SKM-1 treated with dmso at 0.1 percent for 144 hours (cell line): ENCODE measurements around the gene MAPKAPK2.

Experiments used
- DNase-seq: peaks from one replicate; lab custom pipeline; 2025; ENCODE audit not compliant: unreplicated experiment; lab: John Stamatoyannopoulos, UW

MAPKAPK2 gene

DNA sequence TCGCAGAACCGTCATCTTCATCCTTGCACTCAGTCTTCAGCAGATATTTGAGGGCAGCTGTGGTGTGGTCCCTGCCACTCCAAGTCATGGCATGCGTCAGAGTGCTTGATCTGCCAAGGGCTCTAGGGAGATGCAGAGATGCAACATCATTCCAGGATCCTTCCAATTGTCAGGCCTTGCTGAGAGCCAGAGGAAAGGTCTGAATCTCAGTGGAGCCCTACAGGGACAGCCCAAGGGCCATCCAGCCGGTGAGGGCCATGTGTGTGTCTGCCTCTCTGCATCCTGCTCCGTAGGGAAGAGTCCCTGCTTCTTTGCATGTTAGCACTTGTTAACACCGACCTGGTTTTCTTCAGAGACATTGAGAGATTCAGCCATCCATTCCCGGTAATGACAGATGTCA lies 17.6 kb downstream of the MAPKAPK2 start:
- DNase-seq = no peak

GRCh38 chr1:206702803-206703202 lies 18.1 kb downstream of the MAPKAPK2 start:
- no peak for DNase-seq

GRCh38 chr1:206703661-206704060 lies 19.0 kb downstream of the MAPKAPK2 start:
- no peak for DNase-seq

- DNase-seq = no peak
Observed at GRCh38 chr1:206704226-206704625, 19.5 kb downstream of the MAPKAPK2 start.

GRCh38 chr1:206705191-206705590 lies 20.5 kb downstream of the MAPKAPK2 start:
- no peak for DNase-seq

DNA sequence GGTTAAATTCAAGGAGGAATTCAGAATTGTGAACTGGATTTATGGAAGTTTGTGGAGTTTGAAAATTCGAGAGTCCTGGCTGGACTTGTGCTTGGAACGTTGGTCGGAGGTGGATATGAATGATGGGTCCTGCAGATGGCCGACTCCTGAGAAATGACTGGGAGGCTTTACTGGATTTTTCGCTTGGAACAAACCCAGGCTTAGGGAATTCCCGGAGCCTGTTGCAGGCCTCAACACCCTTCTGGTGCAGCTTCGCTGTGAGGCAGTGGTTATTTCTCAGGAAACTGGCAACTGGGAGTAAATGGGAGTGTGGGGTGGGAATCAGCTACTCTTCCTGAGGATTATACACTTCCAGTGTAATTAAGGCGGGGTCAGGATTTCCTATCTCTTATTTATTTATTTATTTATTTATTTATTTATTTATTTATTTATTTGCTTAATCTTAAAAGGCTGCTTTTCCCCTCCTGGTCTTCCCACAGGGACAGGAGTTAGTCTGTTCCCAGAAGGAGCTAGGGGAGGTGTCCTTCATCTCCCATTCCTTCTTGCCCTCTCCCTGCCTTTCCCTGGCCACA lies 21.1 kb downstream of the MAPKAPK2 start:
- no peak for DNase-seq

GRCh38 chr1:206706298-206706791 lies 21.6 kb downstream of the MAPKAPK2 start:
- DNase-seq = no peak

DNA sequence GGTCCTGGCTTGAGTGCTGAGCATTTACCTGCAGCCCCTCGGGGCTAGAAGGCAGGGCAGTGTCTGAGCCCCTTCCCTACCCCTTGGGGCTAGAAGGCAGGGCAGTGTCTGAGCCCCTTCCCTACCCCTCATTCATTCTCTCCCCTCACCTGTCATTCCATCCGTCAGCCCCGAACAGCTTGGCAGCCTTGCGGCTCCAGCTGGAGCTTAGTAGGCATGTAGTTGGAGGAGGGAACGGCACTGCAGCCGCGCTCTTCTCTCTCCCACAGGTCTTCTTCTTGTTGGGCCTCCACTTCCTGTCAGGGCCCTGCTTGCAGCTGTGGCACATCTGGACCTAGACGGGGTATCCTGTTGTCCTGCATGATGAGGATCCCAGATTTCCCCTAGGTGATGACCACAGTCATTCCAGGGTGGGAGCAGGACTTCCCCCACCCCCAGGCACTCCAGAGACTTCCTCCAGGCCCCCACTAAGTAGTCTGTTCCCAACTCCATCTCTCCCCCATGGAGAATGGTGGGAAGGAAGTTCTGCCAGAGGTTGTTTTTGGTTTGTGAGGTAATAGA lies 22.2 kb downstream of the MAPKAPK2 start:
- DNase-seq = no peak

DNA sequence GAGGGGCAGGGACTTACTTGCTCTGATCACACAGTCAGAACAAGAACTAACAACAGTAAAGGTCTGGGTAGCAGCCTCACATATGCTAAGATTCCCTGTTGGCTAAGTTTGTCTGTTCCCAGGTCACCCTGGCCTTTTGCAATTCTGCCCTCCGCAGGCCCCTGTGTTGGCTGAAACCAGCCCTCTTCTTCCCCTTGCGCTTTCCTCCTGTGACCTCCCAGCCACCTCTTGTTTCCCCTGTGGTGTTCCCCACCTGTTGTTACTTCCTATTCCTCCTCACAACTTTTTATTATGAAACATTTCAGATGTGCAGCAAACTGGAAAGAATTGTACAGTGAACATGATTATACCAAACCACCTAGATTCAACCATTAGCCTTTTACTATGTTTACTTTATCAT lies 23.4 kb downstream of the MAPKAPK2 start:
- peak; percentile 99 for DNase-seq

- DNase-seq = no peak
Observed at GRCh38 chr1:206708882-206709281, 24.2 kb downstream of the MAPKAPK2 start.

DNA sequence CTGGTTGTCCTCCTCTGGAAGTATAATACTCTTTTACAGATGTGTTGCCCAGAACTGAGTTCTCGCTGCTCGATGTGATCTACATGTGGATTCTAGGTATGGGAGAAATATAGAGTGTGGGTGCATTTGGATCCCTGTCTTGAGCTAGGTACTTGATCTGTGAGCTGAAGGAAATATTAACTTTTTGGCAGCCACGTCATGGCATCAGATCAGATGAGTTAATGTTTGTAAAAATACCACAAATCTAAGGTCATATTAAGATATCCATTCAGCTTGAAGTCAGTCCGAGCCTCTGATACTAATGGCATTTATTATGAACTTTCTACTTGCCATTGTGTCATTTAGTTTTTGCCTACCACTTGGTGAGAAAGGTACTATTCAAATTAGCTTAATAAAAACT lies 24.6 kb downstream of the MAPKAPK2 start:
- DNase-seq = no peak

GRCh38 chr1:206709772-206710459 lies 25.2 kb downstream of the MAPKAPK2 start:
- DNase-seq = no peak

DNA sequence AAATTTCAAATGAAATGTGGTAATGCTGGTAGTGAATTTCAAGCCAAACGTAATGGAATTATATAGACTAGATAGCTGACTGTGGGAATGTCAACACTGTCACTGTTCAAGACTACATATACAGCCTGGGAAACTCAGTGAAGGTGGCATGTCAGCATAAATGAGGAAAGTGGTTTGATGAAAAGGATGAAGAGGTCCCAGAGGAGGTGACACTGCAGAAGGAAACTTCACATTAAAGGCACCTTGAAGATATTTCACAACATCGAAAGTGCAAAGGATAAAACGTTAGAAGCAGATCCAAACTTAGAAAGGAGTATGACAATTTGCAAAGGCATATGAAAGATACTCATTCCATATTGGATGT lies 25.7 kb downstream of the MAPKAPK2 start:
- DNase-seq = no peak

GRCh38 chr1:206713070-206713469 lies 28.4 kb downstream of the MAPKAPK2 start:
- DNase-seq = peak; percentile 45

- DNase-seq = no peak
Observed at GRCh38 chr1:206713910-206714312, 29.2 kb downstream of the MAPKAPK2 start.

DNA sequence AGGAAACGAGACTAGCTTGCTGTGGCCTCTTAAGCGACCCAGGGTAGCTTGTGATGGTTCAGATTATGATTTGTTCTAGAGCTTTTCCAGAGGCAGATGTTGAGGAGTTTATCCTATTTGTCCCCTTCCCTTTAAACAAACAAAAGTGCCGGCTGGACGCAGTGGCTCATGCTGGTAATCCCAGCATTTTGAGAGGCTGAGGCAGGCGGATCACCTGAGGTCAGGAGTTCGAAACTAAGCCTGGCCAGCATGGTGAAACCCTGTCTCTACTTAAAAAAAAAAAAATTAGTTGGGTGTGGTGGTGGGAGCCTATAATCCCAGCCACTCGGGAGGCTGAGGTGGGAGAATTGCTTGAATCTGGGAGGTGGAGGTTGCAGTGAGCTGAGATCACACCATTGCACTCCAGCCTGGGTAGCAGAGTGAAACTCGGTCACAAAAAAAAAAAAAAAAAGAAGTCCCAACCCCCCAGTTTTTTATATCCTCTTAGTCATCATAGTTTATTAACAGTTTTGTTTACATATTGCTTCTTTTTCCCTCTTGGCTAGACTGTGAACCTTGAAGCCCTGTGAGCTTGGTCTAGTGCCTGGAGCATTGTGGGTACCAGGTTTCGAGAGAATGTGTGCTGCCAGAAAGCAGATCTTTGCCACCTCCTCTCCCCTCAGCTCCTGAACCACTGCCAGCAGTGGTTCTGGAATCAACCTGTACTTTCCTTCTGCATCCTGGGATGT lies 29.8 kb downstream of the MAPKAPK2 start:
- no peak for DNase-seq

- DNase-seq = no peak
Observed at GRCh38 chr1:206715120-206715519, 30.4 kb downstream of the MAPKAPK2 start.

DNA sequence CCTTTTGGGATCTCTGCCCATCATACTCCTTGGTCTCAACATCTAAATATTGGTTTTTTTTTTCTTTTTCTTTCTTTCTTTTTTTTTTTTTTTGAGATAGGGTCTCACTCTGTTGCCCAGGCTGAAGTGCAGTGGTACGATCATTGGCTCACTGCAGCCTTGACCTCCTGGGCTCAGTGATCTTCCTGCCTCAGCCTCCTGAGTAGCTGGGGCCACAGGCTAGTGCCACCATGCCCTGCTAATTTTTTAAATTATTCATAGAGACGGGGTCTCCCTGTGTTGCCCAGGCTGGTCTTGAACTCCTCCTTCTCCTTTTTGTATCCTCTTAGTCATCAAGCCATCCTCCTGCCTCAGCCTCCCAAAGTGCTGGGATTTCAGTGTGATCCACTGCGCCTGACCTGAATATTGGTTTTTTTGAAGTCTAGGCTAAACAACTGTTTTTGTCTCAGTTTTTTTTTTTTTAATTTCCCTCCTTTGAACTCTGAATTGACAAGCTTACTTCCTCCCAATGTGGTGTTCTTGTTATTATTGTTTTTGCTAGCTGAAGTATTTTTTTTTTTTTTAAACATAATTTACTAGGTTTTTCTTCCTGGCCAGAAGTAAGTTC lies 30.9 kb downstream of the MAPKAPK2 start:
- no peak for DNase-seq

DNA sequence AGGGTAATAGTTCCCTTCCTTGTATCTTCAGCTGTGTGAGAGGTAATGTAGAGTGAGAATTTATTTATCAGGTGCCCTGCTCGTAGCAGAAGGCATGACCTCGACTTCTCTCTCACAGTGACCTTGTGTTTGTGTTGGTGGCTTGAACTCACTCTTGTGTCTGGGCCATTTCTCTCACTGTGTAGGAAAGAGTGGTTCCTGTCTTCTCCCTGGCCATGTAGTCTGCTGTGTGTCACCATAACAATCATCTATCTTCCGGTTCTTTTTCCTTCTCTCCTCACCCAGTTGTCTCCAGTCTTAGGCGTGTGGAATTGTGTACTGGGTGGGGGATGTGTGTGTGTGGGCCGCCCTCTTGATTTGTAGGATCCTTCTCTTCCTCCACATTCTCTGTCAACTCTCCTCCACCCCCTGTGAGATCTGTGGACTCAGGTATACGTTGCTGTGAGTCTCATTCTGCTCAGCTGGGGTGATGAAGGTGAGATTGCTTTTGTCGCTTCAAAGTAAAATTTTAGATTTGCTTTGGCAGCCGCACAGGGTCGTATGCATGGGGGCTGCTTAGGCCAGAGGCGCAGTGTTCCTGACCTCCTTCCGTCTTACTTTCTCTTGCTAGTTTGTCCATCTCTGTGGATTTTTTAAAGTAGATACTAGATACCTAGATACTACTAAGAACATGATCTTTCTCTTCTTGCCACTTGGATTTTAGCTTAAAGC lies 31.6 kb downstream of the MAPKAPK2 start:
- no peak for DNase-seq

DNA sequence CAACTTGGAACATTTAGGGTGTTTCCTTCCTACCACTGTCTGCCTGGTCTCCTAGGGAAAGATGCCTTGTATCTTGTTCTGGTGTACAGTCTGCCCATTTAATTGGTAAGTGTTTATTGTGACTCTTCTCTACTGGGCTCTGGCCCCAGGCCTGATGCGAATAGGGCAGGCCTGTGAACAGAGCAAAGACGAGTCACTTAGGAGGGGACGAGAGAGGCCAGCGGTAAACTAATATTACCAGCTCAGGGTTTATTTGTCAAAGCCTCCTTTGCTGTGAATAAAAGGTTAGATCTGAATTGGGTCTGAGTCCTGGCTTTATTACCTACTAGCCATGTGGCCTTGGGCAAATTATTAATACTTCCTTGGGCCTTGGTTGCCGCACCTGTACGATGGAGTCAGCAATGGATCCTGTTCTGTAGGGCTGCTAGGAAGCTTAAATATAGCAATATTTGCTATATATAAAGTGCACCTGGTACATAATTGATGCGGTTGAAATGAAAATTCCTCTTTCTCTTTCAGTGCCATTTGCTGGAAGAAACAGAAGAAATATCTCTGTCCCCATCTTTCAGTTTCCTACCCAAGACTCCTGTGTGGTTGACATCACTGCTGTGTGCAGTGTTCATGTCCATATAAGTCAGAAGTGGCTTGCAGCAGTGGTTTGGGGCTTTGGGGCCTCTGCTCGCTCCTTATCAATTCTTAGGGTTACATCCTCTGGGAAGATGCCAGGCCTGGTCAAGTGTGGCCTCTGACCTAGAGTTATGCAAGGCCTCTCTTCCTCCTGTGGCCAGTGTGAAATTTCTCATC lies 32.4 kb downstream of the MAPKAPK2 start:
- peak; percentile 99 for DNase-seq
